ENCODE results near the gene EEF1AKMT3.

The EEF1AKMT3 gene

GRCh38 chr12:57776247-57776587, 3.8 kb downstream of the EEF1AKMT3 start:
- no peak for DNase-seq (ENCODE audit: low read depth, low spot score)

GRCh38 chr12:57777367-57777766, 5.0 kb downstream of the EEF1AKMT3 start:
- no peak overlapping the region for H3K4me3 ChIP-seq (ENCODE audit: low read length)
- DNase-seq (ENCODE audit: low read depth, low spot score), result no peak

More at GRCh38 chr12:57776247-57776587, 3.8 kb downstream of the EEF1AKMT3 start:
- no peak overlapping the region for H3K4me3 ChIP-seq (ENCODE audit: low read length)

- no peak overlapping the region for H3K4me3 ChIP-seq (ENCODE audit: low read length)
- DNase-seq (ENCODE audit: low read depth, low spot score), result no peak
Observed at GRCh38 chr12:57777911-57778310, 5.5 kb downstream of the EEF1AKMT3 start.

GRCh38 chr12:57779736-57780135, 7.3 kb downstream of the EEF1AKMT3 start:
- DNase-seq (ENCODE audit: low read depth, low spot score), result no peak
- H3K4me3 ChIP-seq (ENCODE audit: low read length), result no peak overlapping the region

GRCh38 chr12:57780284-57780897, 8.0 kb downstream of the EEF1AKMT3 start:
- H3K4me3 ChIP-seq (ENCODE audit: low read length), result no peak overlapping the region
- DNase-seq (ENCODE audit: low read depth, low spot score), result no peak

GRCh38 chr12:57781244-57781643, 8.8 kb downstream of the EEF1AKMT3 start:
- DNase-seq (ENCODE audit: low read depth, low spot score), result peak; percentile 51
- peak overlapping the region; percentile 5 for H3K4me3 ChIP-seq (ENCODE audit: low read length)

- H3K4me3 ChIP-seq (ENCODE audit: low read length), result peak overlapping the region; percentile 5; the same call in 1 of the 2 replicates
- DNase-seq (ENCODE audit: low read depth, low spot score), result no peak
Observed at GRCh38 chr12:57781801-57782200, 9.4 kb downstream of the EEF1AKMT3 start.

GRCh38 chr12:57782243-57782607, 9.8 kb downstream of the EEF1AKMT3 start:
- DNase-seq (ENCODE audit: low read depth, low spot score), result no peak
- peak overlapping the region; percentile 100 for H3K4me3 ChIP-seq (ENCODE audit: low read length)

- peak within 1 kb of the TSS; percentile 100 for H3K4me3 ChIP-seq (ENCODE audit: low read length)
- DNase-seq (ENCODE audit: low read depth, low spot score), result peak; percentile 95
Observed at GRCh38 chr12:57782608-57783465, 10.4 kb downstream of the EEF1AKMT3 start, which contains the start of gene TSFM. Gene TSFM (plus strand): TSS chr12:57782787. CDS start chr12:57782802, 15 bp downstream.

- DNase-seq (ENCODE audit: low read depth, low spot score), result no peak
Observed at GRCh38 chr12:57783466-57783801, 11.0 kb downstream of the EEF1AKMT3 start.

GRCh38 chr12:57783861-57784260, 11.4 kb downstream of the EEF1AKMT3 start:
- DNase-seq (ENCODE audit: low read depth, low spot score), result no peak
- peak overlapping the region; percentile 100 for H3K4me3 ChIP-seq (ENCODE audit: low read length)

More at GRCh38 chr12:57783466-57783801, 11.0 kb downstream of the EEF1AKMT3 start:
- peak overlapping the region; percentile 100 for H3K4me3 ChIP-seq (ENCODE audit: low read length)

GRCh38 chr12:57793920-57794319, 21.5 kb downstream of the EEF1AKMT3 start:
- no peak overlapping the region for H3K4me3 ChIP-seq (ENCODE audit: low read length)
- no peak for DNase-seq (ENCODE audit: low read depth, low spot score)

- no peak for DNase-seq (ENCODE audit: low read depth, low spot score)
Observed at GRCh38 chr12:57795354-57795753, 22.9 kb downstream of the EEF1AKMT3 start.

GRCh38 chr12:57796996-57797395, 24.6 kb downstream of the EEF1AKMT3 start:
- H3K4me3 ChIP-seq (ENCODE audit: low read length), result no peak overlapping the region
- DNase-seq (ENCODE audit: low read depth, low spot score), result no peak

More at GRCh38 chr12:57795354-57795753, 22.9 kb downstream of the EEF1AKMT3 start:
- no peak overlapping the region for H3K4me3 ChIP-seq (ENCODE audit: low read length)

- no peak for DNase-seq (ENCODE audit: low read depth, low spot score)
- H3K4me3 ChIP-seq (ENCODE audit: low read length), result no peak overlapping the region
Observed at GRCh38 chr12:57797933-57798332, 25.5 kb downstream of the EEF1AKMT3 start.

GRCh38 chr12:57800965-57801364, 28.6 kb downstream of the EEF1AKMT3 start:
- DNase-seq (ENCODE audit: low read depth, low spot score), result no peak
- no peak overlapping the region for H3K4me3 ChIP-seq (ENCODE audit: low read length)

GRCh38 chr12:57802607-57803006, 30.2 kb downstream of the EEF1AKMT3 start:
- no peak overlapping the region for H3K4me3 ChIP-seq (ENCODE audit: low read length)
- no peak for DNase-seq (ENCODE audit: low read depth, low spot score)

GRCh38 chr12:57803319-57803893, 31.0 kb downstream of the EEF1AKMT3 start:
- no peak overlapping the region for H3K4me3 ChIP-seq (ENCODE audit: low read length)
- DNase-seq (ENCODE audit: low read depth, low spot score), result no peak

- no peak overlapping the region for H3K4me3 ChIP-seq (ENCODE audit: low read length)
- DNase-seq (ENCODE audit: low read depth, low spot score), result no peak
Observed at GRCh38 chr12:57806677-57807076, 34.3 kb downstream of the EEF1AKMT3 start.

GRCh38 chr12:57807285-57807684, 34.9 kb downstream of the EEF1AKMT3 start:
- DNase-seq (ENCODE audit: low read depth, low spot score), result no peak

More at GRCh38 chr12:57807285-57807684, 34.9 kb downstream of the EEF1AKMT3 start:
- no peak overlapping the region for H3K4me3 ChIP-seq (ENCODE audit: low read length)
